Esophagus squamous epithelium (tissue), 5 donors: ENCODE results near the gene MACROH2A2. TPM values are rescaled to one million over a fixed set of nuclear protein-coding genes. Genes with fewer than 3 reads are reported as not detected.

Source experiments
- DNase-seq: peaks from one replicate; lab custom pipeline; 2025; lab: John Stamatoyannopoulos, UW
- H3K27ac ChIP-seq, 4 donors: fragments of 200-600 bp; sonication (generic); one replicate each; pipeline ENCODE4 v1.5.1; 2016 to 2019; ENCODE audit warnings: mild to moderate bottlenecking in 1 of 4
- H3K27me3 ChIP-seq, 4 donors: fragments of 200-600 bp; sonication (generic); 1 replicate in 3 of 4; 2 replicates in 1 of 4; pipeline versions ENCODE4 v1.5.1 to v1.6.0; 2017 to 2021; ENCODE audit warnings: antibody characterized with exemption in 1 of 4
- H3K36me3 ChIP-seq, 3 donors: fragments of 200-600 bp; sonication (generic); one replicate each; pipeline ENCODE4 v1.5.1; 2016 to 2019
- H3K4me1 ChIP-seq, 3 donors: fragments of 200-600 bp; sonication (generic); one replicate each; pipeline ENCODE4 v1.5.1; 2017 to 2019
- H3K4me3 ChIP-seq, 4 donors: fragments of 200-600 bp; sonication (generic); 1 replicate in 3 of 4; 2 replicates in 1 of 4; pipeline ENCODE4 v1.5.1; 2016 to 2019; ENCODE audit warnings: mild to moderate bottlenecking in 2 of 4, moderate library complexity in 1 of 4
- H3K9me3 ChIP-seq, 3 donors: fragments of 200-600 bp; sonication (generic); one replicate each; pipeline ENCODE4 v1.5.1; 2016 to 2019
- POLR2A ChIP-seq, 4 donors: fragments of 450-650 bp; IDR thresholded peaks; one replicate each; pipeline ENCODE4 v1.6.1; 2017; ENCODE audit warnings: antibody characterized with exemption in 4 of 4, mild to moderate bottlenecking in 4 of 4, moderate library complexity in 3 of 4
- WGBS, 2 donors: methylation state at CpG; one replicate each; pipeline ENCODE4 v1.1.5; 2018; 5-methylcytosine and 5-hydroxymethylcytosine counted together
- intact Hi-C: fragments of 100-400 bp; cut with DNase I; formaldehyde crosslinking; loops from one replicate; pipeline ENCODE4 v1.15.0; 2022
- total RNA-seq, 4 donors: library from RNA; depleted of rRNA; stranded (reverse); fragments of >200 nt; gene quantifications; one replicate each; pipeline ENCODE4 v1.1.0, GENCODE V29; 2016
- TF ChIP-seq, protein P1 (sequence below), 6 experiments: fragments of 450-650 bp in 4 of 6; fragments of 200-600 bp in 2 of 6; sonication (generic) in 2 of 6; IDR thresholded peaks; one replicate each; pipeline ENCODE4 v1.5.1; 2016 to 2019; ENCODE audit warnings: antibody characterized with exemption in 6 of 6, mild to moderate bottlenecking in 4 of 6, moderate library complexity in 4 of 6
- donor health status: DM: yes; HTN: yes; CAD: no.

The MACROH2A2 gene
- total RNA-seq, 4 donors from 2014 or later: 19.8 to 32.0 (median 22.4) TPM

DNA sequence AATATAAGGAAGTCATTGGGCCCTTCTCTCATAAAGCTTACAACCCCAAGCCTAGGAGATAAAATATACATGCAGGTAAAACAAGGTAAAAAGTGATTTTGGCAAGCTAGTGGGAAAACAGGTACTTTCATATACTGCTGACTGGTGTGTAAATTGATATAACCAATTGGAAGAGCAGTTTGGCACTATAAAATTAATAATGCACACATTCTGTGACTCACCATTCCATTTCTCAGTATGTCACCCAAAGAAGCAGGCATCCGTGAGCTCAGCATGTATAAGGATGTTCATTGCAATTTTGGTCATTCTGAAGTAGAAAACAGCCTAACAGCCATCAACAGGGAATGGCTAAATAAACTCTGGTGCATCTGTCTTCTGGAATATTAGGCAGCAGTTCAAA, 2.9 kb downstream of the MACROH2A2 start:
- Histone ChIP-seq H3K36me3 (no peaks in the 10 kb centered on the region), H3K27me3 (peaks cover 0 to 39% (median 0%) of the 10 kb centered on the region in 4 donors), H3K4me1 (peaks cover 0 to 28% (median 5%) of the 10 kb centered on the region in 3 donors), H3K9me3 (no peaks in the 10 kb centered on the region), H3K4me3 (no peak overlapping the region), H3K27ac (no peak overlapping the region)
- WGBS, 2 donors: 64 to 89% methylated on average over 1 of the region's 1 CpG
- intact Hi-C loops: no loop called here
- TF ChIP-seq POLR2A (IDR thresholded peaks at IDR 0.05): no peak
- TF ChIP-seq, protein P1, sequence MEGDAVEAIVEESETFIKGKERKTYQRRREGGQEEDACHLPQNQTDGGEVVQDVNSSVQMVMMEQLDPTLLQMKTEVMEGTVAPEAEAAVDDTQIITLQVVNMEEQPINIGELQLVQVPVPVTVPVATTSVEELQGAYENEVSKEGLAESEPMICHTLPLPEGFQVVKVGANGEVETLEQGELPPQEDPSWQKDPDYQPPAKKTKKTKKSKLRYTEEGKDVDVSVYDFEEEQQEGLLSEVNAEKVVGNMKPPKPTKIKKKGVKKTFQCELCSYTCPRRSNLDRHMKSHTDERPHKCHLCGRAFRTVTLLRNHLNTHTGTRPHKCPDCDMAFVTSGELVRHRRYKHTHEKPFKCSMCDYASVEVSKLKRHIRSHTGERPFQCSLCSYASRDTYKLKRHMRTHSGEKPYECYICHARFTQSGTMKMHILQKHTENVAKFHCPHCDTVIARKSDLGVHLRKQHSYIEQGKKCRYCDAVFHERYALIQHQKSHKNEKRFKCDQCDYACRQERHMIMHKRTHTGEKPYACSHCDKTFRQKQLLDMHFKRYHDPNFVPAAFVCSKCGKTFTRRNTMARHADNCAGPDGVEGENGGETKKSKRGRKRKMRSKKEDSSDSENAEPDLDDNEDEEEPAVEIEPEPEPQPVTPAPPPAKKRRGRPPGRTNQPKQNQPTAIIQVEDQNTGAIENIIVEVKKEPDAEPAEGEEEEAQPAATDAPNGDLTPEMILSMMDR (IDR thresholded peaks at IDR 0.05): no peak
- no peak for DNase-seq

DNA sequence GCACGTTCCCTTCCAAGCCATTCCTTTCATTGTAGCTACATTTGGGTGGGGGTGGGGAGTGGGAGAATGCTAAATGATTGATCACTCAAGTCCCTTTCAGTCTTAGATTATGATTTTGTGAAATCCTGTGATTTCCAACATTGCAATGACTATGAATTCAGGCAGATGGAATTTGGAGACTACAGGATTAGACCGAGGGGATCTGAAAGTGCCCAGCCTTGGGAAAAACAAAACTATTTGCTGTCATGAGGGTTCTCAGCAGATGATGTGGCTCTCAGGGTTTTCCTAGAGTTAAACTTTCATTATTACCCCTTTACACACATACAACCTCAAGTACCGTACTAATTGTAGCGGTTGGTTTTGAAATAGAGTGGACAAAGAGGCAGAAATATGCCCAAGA, 4.7 kb downstream of the MACROH2A2 start:
- peaks cover 0 to 20% (median 5%) of the 10 kb centered on the region in 3 donors for H3K4me1 ChIP-seq
- 74 to 84% methylated on average over 4 of the region's 4 CpGs for WGBS, 2 donors
- intact Hi-C loops: no loop called here
- TF ChIP-seq POLR2A (IDR thresholded peaks at IDR 0.05): no peak
- TF ChIP-seq, protein P1 (IDR thresholded peaks at IDR 0.05): no peak
- H3K27me3 ChIP-seq: peaks cover 0 to 23% (median 0%) of the 10 kb centered on the region in 4 donors
- H3K36me3 ChIP-seq: no peaks in the 10 kb centered on the region
- no peak overlapping the region for H3K27ac ChIP-seq
- no peak for DNase-seq
- H3K9me3 ChIP-seq: no peaks in the 10 kb centered on the region
- H3K4me3 ChIP-seq: no peak overlapping the region

DNA sequence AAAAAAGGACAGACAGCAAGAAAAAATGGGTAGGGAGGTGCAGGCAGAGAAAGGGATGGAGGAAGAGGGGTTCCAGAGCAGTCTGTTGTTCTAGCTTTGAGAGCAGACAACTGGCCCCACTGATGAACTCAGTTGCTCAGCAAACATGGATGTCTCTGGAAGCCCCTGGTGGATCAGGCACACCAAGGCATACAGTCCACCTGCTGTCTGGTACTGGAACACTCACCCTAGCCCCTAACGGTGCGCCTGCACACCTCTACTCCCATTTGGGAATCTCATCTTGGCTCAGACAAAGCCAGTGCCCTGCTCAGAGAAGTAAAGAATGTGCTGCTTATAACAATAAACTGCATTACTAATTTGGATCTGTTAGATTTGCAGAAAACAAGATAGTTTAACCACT, 7.7 kb downstream of the MACROH2A2 start:
- intact Hi-C loops: no loop called here
- H3K36me3 ChIP-seq: peaks cover 0 to 6% (median 0%) of the 10 kb centered on the region in 3 donors
- no peaks in the 10 kb centered on the region for H3K4me1 ChIP-seq
- no peak for DNase-seq
- no peak overlapping the region for H3K27ac ChIP-seq
- no peaks in the 10 kb centered on the region for H3K9me3 ChIP-seq
- H3K4me3 ChIP-seq: no peak overlapping the region
- WGBS, 2 donors: 87 to 89% methylated on average over 2 of the region's 2 CpGs
- no peaks in the 10 kb centered on the region for H3K27me3 ChIP-seq
- TF ChIP-seq, protein P1 (IDR thresholded peaks at IDR 0.05): no peak
- no peak for TF ChIP-seq POLR2A (IDR thresholded peaks at IDR 0.05)

DNA sequence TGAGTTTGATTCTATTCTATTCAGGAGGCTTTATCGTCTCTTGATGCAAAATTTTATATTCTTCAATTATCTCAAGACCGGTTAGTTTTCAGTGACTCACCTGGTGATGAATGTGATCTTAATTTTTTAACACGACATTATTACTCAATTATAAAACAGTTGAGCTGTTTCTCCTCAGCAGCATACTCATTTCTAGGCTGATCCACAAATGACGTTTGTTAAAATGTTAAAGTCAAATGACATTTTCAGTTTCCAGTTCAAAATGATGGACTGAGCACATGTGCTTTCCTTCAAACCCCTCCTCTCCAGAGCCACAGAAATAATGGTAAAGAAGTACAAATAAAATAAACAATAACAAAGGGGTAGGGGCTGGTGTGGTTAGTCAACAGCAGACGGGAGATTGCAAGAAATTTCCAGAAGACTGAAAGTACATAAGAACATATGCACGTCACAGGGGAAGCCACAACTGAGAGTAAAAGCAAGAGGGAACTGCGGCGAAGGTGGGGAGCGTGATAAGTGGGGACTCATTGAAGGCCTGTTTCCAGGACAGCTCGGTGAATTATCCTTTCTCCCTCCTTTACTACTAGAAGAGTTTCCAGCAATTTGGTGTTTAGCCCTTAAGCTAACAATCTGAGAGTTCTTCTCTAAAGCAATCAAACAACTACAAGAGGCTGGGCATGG, 10.9 kb downstream of the MACROH2A2 start:
- H3K9me3 ChIP-seq: no peaks in the 10 kb centered on the region
- no peaks in the 10 kb centered on the region for H3K4me1 ChIP-seq
- TF ChIP-seq, protein P1 (IDR thresholded peaks at IDR 0.05): no peak
- no peak for TF ChIP-seq POLR2A (IDR thresholded peaks at IDR 0.05)
- 64 to 67% methylated on average over 10 of the region's 10 CpGs for WGBS, 2 donors
- no peak overlapping the region for H3K27ac ChIP-seq
- no peaks in the 10 kb centered on the region for H3K27me3 ChIP-seq
- no peak overlapping the region for H3K4me3 ChIP-seq
- intact Hi-C loops: no loop called here
- no peak for DNase-seq
- peaks cover 0 to 6% (median 0%) of the 10 kb centered on the region in 3 donors for H3K36me3 ChIP-seq

DNA sequence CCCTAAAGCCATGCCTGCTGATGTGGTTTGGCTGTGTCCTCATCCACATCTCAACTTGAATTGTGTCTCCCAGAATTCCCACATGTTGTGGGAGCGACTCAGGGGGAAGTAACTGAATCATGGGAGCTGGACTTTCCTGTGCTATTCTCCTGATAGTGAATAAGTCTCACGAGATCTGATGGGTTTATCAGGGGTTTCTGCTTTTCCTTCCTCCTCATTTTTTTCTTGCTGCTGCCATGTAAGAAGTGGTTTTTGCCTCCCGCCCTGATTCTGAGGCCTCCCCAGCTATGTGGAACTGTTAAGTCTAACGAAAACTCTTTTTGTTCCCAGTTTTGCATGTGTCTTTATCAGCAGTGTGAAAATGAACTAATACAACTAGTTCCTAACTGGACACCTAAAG, 11.8 kb downstream of the MACROH2A2 start:
- TF ChIP-seq POLR2A (IDR thresholded peaks at IDR 0.05): no peak
- TF ChIP-seq, protein P1 (IDR thresholded peaks at IDR 0.05): no peak
- WGBS, 2 donors: 84 to 97% methylated on average over 3 to 4 of the region's 4 CpGs
- no peak for DNase-seq
- Histone ChIP-seq H3K4me1 (no peaks in the 10 kb centered on the region), H3K36me3 (peaks cover 0 to 6% (median 0%) of the 10 kb centered on the region in 3 donors), H3K27ac (no peak overlapping the region), H3K4me3 (no peak overlapping the region), H3K27me3 (no peaks in the 10 kb centered on the region), H3K9me3 (no peaks in the 10 kb centered on the region)
- intact Hi-C loops: no loop called here
